HG02642 (cell line): Measurements from ENCODE around the gene ABCA4.

ENCODE experiments used
- ATAC-seq: cut with Tn5 transposase; IDR thresholded peaks from one replicate; pipeline ENCODE4 v1.9.1; 2021; ENCODE audit warnings: mild to moderate bottlenecking; ENCODE audit not compliant: unreplicated experiment, poor library complexity

The ABCA4 gene

DNA sequence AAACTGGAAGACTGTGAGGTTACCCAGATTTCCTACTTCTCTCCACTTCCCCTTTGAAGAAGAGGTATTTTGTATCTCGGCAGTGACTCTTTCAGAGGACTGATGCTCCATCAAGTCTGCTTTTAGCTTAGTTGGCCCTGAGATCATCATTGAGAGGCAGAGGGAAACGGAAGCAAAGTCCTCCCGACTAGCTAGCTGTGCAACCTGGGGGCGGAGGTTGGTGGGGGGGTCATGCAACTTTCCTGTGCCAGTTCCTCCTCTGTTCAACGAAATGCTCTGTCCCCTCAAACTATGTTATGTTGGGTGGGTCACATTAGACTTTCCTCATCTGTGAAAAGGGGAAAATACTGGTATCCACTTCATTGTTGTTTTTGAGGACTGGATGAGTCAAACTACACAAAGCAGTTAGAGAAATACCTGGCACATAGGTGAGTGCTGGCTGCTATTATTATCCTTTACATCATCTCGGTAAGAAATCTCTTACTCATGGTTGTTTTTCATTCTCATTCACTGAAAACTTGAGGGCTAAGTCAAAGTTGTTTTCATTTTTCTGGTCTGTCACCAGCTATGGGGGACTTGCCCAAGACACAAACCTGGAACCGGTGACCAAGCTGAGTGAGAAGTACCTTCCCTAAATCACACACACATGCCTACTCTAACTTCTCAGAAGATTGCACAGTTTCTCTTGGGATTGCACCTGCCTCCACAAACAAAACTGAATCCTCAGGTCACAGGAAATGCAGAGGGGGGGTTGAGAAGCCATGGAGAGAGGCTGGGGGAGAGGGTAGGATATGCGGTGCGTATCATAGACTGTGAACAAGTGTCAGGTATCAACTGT, 83.3 kb downstream of the ABCA4 start:
- no peak for ATAC-seq

DNA sequence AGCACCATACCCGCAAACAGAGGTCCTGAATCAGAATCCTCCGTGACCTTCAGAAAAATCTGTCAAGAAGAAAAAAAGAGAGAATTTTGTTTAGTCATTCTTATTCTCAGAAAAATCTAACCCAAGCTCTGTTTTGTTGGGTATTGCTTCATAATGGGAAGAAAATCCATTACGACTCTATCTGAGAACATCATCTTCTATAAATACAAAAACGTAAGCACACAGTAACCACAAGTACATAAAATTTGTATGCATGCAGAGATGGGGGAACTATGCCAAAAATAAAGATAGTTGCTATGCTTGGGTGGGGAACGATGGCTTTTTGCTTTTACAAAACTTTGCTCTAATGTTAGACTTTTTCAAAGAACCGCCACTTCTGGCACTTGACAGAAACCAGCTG, 84.2 kb downstream of the ABCA4 start:
- no peak for ATAC-seq

DNA sequence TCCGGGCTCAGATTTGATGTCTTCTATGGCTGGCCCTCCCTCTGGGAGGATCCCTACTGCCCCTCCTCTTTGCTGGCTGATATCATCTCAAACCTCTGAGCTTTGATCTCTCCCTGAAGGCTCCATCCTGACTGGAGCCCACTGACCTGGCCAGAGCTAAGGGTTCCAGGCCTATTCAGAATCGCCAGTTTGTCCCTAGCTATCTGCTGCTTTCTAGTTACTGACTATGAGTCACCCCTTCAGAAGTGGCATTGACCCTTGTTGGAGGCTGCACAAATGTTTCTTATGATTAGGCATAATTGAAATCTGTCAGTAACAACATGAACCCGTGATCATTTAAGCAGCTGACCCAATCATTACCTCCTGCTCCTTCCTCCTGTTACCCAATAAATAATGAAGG, 87.1 kb downstream of the ABCA4 start:
- ATAC-seq = no peak

DNA sequence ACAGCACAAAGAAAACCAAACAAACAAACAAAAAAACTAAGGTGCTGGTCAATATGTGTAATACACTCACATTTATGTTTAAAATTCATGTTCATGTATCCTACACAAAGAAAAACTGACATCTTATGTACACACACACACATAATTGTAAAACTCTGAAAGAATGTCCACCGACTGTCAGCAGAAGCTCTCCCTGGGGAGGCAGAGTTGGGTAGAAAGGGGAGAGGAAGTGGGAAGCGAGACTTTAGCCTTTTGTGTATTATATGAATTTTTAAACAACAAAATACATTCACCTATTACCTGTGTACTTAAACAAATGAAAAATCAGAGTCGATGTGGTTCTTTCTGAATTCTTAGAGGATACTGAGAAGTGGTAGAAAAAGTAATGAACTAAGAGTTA, 88.3 kb downstream of the ABCA4 start:
- ATAC-seq = no peak

DNA sequence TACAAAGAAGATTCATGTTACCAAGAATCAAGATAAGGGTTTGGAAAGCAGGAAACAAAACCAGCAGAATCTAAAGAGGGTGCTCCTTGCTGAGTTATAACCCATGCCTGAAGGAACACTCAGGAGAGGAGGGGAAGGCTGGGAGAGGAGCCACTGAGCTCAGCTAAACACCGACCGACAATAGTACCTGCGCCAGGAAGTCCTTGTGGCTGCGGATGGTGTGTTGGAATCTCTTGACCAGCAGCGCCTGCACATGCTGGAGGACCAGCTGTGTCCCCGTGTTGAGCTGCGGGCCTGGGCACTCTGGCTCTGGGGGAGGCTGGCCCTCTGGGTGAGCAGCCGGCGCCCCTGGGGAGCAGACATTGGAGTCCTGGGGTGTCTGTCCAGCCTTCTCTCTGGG, 89.4 kb downstream of the ABCA4 start:
- no peak for ATAC-seq

DNA sequence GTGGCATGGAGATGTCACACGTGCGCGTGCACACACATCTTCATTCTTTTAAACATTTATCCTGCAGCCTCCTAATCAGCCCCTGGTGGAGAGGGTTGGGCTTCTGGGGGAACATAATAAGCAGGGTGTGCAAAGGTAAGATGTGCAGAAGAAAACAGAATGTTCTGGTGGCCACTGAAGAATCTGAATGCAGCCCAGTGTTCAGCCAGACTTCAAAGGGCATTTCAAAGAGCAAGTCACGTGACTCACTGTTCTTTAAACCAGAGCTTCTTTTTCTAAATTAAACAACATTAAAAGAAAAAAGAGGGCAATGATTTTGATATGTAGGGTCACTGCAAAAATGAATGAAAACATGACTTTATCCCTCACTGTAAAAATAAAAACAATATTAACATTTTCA, 89.8 kb downstream of the ABCA4 start:
- ATAC-seq = no peak

DNA sequence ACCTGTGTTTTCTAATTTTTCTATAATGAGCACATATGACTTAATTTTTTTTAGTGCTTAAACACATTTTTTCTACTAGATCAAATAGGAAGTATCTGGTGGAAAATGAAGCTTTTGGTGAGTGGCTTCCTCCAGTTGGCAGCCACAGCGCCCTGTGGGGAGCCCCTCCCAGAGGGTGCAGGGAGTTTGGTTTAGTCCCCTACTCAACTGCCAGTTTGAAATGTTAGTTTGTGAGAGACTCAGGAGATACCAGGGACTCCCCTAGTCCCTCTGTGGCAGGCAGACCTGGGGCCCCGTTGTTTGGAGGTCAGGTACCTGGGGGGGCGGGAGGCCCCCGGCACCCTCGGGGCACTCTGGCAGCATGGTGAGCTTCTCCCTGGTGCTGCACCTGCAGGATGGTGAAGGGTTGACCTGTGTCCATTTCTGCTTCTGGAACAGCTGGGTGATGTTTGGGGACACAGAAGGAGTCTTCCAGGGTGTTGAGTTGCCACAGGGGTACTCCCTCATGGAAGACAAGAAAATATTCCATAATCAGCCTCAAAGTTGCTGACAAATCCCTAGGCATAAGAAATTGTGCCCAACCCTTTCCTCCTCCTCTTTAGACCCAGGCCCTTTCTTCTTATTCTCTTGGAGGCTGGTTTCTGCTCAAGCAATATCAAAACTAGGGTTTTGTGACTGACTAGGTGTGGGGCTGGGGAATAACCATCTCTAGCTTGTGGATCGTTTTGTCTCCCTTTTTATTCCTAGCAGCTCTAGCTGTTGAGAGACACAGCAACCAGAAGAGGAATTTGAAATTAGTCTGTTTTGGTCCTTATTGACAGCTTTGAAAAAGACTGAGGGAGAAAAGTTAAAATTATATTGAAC, 91.6 kb downstream of the ABCA4 start:
- no peak for ATAC-seq

DNA sequence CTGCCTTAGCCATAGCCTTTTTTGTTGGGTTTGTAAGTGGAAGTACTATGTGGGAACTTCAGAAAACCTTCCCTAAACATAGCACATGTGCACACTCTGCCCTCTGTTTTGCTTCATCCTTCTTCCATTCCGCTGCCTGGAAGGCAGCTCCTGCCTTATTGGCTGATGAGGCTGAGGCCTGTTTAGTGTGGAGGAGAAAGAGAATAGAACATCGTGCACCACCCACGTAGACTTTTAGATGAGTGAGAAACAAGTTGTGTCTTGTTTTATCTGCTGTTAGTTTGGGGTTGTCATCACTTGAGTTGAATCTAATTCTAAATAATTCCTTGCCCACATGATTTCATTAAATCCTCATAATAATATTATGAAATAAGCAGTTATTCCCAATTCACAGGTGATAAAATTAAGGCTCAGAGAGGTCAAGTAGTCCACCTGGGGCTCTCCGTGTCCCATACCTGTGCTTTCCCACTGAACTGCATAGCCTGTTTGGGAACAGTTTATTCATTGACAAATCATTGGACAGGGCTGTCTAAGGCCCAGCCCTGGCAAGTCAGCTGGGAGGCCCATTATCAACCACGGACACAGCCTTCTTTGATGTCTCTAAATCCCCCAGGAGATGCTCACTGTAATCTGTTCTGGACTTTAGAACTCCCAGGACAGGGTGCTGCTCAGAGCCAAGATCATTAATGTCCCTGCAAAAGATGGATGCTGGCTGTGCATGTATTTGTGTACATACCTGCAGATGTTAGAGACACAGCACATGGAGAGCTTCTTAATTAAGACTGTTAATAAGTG, 93.0 kb downstream of the ABCA4 start:
- ATAC-seq = no peak

DNA sequence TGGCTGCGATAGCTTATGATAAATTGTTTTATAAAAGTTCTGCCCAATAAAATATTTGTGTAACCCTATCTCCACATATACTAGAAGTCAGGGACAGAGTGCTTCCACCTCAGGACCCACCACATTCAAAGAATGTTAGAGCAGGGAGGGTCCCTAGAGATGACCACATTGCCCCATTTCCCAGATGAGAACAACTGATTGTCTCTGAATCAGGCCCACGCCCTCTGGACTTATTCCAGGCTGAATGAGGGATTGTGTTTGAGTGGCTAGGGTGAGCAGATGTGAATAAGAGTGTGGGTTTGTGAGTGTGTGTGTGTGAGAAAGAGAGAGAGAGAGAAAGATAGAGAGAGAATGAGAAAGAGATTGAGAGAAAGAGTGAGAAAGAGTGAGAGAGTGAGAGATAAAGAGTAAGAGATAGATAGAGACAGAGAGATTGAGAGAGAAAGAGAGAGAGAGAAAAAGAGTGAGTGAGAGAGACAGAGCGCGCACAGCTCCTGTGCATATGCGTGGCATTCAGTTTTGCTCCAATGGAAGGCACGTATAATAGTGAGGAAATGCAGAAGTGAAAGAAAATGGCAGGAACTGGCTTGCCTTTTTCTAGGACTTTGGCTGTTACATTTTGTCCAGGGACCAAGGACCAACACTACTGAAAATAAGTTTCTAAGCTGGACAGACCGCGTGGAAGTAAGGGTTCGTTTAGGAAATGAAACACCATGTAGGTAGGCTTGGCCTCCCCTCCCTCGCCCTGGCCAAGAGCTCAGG, 94.1 kb downstream of the ABCA4 start:
- no peak for ATAC-seq

DNA sequence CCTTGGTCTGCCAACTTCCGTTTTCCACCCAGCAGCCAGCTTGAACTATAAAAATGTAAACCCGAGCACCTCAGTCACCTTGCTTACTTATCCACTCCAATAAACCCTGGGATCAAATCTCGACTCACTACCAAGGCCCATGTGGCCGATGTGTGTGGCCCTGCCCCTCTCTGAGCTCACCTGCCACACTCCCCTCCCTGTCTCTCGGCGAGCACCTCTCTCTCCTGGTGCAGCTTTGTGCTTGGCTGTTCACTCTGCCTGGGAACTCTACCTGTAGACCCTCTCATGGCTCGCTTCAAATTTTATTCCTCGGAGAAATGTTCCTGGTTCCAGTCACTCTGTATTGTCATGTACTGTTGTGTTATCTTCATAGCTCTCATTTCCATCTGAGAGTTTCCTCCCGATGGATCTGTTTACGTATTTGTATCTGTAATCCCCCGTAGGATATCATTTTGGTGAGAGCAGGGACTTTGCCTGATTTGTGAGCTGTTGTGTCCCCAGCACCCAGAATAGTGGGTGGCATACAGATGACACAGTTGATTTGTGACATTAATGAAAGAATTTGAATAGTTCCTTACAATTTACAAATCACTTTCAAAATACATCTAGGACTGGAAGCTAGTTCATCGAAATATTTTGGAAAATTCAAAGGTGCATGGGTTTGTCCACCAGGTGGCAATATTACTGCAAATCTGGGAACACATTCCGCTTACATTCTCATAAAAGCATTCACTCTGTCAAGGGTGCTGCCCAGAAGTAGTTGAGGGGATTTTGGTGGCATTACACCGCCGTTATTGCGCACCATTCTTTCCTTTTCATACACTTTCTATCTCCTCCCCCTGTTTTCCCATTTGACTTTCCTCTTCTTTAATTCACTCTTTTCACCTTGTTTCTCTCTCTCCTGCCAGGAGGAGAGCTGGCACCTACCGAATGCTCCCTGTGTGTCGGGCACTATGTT, 95.3 kb downstream of the ABCA4 start:
- no peak for ATAC-seq

DNA sequence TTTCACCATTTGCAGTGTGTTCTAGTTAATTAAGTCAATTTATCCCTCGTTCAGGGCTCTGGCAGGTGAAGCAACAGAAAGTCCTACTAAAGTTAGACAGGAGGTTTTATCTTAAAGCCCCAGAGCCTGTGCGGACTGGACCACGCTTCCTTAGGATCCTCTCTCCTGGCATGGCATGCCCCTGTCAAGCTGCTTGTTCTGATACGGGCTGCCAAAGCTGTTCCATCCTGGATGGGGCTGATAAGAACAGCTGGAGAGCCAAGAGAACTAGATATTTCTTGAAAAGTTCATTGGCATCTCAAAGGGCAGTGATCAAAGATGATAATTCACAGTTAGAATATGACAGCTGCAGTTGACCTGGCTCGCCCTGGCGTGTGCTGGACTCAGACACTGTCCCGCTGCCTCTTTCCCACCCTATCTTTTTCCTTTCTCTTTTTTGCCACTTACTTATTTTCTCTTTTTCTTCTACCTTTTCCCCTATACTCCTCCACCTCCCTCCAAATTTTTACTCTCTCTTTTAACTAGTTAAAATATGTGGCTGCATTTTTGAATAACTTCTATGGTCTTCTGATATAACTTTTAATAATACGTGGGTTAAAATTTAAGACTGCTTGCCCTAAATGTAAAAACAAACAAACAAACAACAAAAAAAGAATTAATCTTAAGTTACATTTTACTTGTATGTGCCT, 96.7 kb downstream of the ABCA4 start:
- ATAC-seq = no peak

DNA sequence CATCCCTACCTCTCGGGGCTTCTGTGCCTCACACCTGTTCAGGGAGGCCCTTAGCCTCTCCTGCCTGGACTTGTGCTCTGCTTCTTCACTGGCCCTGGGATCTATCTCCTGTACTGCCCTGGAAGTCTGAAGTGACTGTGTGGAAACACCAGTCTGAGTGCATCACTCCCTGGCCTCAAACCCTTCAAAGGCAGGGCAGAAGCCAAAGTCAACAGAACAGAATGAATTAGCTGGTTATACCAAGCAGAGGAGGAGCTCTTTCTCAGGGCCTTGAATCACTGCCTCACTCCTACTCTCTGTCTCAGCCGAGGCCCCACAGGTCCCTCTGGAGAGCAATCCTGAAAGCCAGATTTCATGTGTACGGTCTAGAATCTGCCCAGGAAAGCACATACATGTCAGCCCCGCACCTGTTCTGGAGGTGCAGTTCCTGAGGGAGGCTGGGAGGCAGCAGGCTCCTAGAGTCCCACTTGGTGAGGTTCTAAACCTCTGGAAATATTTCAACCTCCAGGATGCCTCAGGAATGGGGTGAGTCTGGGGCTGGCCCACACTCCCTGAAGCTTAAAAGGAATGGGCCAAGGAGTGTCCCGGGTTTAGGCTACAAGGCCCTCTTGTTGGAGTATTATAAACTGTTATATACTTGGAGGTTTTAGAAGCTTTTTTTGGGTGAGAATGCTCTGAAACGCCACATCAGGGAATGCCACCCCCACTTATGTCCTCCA, 98.3 kb downstream of the ABCA4 start:
- ATAC-seq = no peak

DNA sequence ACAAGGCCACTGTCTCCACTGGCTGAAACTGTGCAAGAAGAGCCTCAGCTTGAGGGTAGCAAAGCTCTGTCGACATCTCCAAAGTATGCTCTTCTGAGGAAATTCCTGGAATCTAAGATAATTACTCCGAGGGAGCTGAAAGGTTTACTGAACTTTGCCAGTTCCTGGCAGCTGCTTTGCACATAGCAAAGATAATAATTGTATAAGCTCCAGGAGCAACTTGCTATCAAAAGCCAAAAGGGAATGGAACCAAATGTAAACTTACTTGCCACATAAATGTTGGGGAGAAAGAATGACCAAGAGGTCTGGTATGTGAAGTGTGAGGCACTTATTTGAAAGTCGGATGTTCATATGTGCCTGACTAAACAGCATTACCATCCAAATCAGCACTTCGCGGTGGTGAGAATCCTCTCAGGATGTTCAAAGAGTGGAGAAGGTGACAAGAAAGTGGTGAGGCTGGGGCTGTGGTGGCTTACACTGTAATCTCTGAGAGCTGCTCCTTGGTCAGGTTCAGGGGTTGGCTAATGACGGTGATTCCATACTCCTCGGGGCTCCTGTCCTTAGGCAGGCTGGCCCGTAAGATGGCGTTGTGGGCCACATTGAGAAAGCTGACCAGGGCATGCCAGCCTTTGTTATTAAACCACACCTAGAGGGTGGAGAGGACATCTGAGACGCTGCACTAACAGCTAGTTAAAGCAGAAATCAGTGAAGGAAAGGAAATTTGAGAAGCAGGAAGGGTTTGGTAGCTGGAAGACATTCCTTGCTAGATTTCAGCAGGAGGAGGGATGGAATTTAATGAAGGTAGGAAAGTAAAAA, 100.0 kb downstream of the ABCA4 start:
- ATAC-seq = no peak

DNA sequence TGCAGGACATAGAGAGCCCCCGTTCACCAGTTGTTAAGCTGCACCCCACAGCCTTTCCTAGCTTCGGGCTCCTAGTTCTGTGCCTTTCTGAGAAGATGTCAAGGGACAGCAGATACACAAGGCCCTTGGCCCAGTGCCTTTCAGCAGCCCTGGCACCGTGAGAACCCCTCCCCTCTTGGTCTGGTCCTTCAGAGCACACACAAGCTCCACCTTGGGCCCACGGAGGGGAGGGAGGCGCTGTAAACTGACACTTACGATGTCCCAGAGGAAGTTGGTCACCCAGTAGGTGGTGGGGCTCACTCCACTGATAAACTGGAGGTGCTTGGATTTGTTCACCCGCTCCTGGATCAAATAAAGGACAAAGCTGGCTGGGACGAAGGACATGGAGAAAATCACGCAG, 101.6 kb downstream of the ABCA4 start:
- no peak for ATAC-seq

DNA sequence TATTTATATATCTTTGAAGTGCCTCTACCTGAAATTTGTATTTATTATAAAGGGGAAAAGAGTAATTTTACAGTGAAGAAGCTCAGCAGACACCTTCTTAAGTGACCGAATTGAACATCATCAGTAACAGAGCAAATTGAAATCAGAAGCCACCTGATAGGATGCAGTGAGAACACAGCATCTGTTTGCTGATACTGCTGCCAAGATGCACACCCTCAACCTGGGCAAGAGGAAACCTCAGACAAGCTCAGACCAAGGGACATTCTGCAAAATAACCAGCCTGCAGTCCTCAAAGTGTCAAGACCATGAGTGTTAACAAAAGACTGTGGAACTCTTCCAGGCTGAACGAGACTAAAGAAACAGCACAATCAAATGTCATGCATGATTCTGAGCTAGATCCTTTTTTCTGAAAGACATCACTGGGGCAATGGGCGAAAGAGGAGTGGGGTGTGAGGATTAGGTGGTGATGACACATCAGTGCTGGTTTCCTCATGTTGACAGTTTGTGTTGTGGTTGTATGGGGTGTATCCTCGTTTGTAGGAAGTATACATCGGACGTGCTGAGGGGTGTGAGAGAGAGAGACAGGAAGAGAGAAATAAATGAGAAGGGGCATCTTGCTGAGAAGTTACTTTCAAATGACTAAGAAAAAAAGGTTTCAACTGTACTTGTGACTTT, 103.7 kb downstream of the ABCA4 start:
- no peak for ATAC-seq

DNA sequence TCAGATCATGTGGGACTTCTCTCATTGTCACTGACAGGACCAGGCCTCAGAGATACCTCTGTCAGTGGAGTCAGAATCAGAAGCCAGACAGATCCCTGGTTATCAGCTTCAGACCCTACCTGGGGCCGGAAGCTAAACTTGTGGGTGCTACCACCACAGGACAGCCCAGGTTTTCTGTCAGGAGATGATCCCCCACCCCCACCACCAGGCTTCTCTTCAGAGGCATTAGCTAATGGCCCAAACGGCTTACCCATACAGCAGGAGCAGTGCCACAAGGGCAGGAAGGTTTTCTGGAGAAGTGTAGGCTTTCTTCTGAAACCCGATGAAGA, 105.5 kb downstream of the ABCA4 start:
- no peak for ATAC-seq
